ENCODE results near the gene KCNJ9. TPM values are rescaled to one million over a fixed set of nuclear protein-coding genes. Genes with fewer than 3 reads are reported as not detected.

Gene KCNJ9
- total and polyA plus RNA-seq, 2 of the 13 experiments (the other 11 are each of a cell fraction or from before 2014, with no cell fraction given): not detected

DNA sequence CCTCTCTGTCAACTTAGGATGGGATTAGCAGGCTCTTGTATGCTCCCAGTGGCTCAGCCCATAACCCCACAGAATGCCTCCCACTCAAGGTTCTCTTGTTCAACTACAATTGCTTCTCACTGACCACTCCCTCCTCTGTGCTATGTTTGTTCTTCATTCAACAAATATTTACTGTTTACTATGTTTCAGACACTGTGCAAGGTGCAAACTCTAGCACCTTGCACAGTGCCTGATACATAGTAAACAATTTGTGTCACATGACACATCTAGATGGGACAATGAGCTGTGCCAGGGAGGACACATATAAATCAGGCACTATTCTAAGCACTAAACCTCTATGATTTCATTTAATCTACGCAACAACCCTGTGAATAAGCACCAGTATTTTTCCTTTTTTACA lies 49.6 kb downstream of the KCNJ9 start:
- BruUV-seq (replicated peaks): no TSS peak
- in situ Hi-C loops (cut with HindIII; ENCODE audit: extremely low pct_ligation_motif_present, low pct_unique_long_range_greater_than_20kb) (no loop called here), intact Hi-C loops (cut with micrococcal nuclease; ENCODE audit: unreplicated experiment) (no loop called here)
- Histone ChIP-seq H3K27me3 (ENCODE audit: control insufficient read depth in 1 of 2, insufficient read depth in 2 of 2, low read length in 2 of 2) (no peaks in the 10 kb centered on the region), H3K4me1 (ENCODE audit: insufficient read depth, low read length) (peaks cover 59% of the 10 kb centered on the region), H3K36me3 (replicated peaks in 1 of 2; ENCODE audit: control insufficient read depth in 1 of 2, insufficient read depth in 2 of 2, low read length in 2 of 2) (no peaks in the 10 kb centered on the region), H2AFZ (ENCODE audit: low read length) (no peak overlapping the region), H3K9me3 (ENCODE audit: low read length) (no peaks in the 10 kb centered on the region), H3K79me2 (ENCODE audit: insufficient read depth, low read length) (no peaks in the 10 kb centered on the region), H3K4me2 (ENCODE audit: low read depth, low read length) (no peak overlapping the region), H4K20me1 (ENCODE audit: insufficient read depth, low read length) (no peaks in the 10 kb centered on the region), H3K4me3 (replicated peaks in 1 of 3; ENCODE audit: insufficient read depth in 1 of 3, low read depth in 2 of 3, low read length in 3 of 3) (no peak overlapping the region), H3K27ac (ENCODE audit: extremely low read length, insufficient read depth, low read length) (no peak overlapping the region), H3K9ac (ENCODE audit: insufficient read depth, low read depth, low read length) (no peak overlapping the region)
- ChIA-PET CTCF (ENCODE audit: low intra/inter-chr PET ratio, low total read pairs) (no interaction called here), POLR2A (no interaction called here)
- ATAC-seq: peak; percentile 42
- FAIRE-seq: peak; percentile 4
- 82% methylated on average over 1 of the region's 1 CpG for WGBS (ENCODE audit: low lambda C conversion rate)
- TF ChIP-seq, protein P1, sequence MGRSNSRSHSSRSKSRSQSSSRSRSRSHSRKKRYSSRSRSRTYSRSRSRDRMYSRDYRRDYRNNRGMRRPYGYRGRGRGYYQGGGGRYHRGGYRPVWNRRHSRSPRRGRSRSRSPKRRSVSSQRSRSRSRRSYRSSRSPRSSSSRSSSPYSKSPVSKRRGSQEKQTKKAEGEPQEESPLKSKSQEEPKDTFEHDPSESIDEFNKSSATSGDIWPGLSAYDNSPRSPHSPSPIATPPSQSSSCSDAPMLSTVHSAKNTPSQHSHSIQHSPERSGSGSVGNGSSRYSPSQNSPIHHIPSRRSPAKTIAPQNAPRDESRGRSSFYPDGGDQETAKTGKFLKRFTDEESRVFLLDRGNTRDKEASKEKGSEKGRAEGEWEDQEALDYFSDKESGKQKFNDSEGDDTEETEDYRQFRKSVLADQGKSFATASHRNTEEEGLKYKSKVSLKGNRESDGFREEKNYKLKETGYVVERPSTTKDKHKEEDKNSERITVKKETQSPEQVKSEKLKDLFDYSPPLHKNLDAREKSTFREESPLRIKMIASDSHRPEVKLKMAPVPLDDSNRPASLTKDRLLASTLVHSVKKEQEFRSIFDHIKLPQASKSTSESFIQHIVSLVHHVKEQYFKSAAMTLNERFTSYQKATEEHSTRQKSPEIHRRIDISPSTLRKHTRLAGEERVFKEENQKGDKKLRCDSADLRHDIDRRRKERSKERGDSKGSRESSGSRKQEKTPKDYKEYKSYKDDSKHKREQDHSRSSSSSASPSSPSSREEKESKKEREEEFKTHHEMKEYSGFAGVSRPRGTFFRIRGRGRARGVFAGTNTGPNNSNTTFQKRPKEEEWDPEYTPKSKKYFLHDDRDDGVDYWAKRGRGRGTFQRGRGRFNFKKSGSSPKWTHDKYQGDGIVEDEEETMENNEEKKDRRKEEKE (IDR thresholded peaks at IDR 0.05): no peak
- TF ChIP-seq SOX6 (IDR thresholded peaks at IDR 0.05) (no peak), SOX6 (CRISPR knock-in tag; IDR thresholded peaks at IDR 0.05) (peak; percentile 63; the same call in 1 of the 2 replicates), NFYB (CRISPR knock-in tag; IDR thresholded peaks at IDR 0.05) (no peak), FOXP1 (IDR thresholded peaks at IDR 0.05) (peak; percentile 80), FOXP1 (CRISPR knock-in tag; IDR thresholded peaks at IDR 0.05) (peak; percentile 88), HNF4A (CRISPR knock-in tag; IDR thresholded peaks at IDR 0.05) (0 out of 2 replicates have a peak, but pooled peaks have one; percentile 15), HNRNPL (IDR thresholded peaks at IDR 0.05; ENCODE audit: low read depth, low read length) (no peak), FOXA3 (CRISPR knock-in tag; IDR thresholded peaks at IDR 0.05) (peak; percentile 10; the same call in 1 of the 2 replicates), TBX3 (IDR thresholded peaks at IDR 0.05; ENCODE audit: borderline replicate concordance) (peak; percentile 93), ZNF558 (CRISPR knock-in tag; IDR thresholded peaks at IDR 0.05; ENCODE audit: borderline replicate concordance) (no peak)
- TF ChIP-seq, protein P2, sequence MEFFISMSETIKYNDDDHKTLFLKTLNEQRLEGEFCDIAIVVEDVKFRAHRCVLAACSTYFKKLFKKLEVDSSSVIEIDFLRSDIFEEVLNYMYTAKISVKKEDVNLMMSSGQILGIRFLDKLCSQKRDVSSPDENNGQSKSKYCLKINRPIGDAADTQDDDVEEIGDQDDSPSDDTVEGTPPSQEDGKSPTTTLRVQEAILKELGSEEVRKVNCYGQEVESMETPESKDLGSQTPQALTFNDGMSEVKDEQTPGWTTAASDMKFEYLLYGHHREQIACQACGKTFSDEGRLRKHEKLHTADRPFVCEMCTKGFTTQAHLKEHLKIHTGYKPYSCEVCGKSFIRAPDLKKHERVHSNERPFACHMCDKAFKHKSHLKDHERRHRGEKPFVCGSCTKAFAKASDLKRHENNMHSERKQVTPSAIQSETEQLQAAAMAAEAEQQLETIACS (CRISPR knock-in tag; IDR thresholded peaks at IDR 0.05): no peak
- TF ChIP-seq, protein P3, sequence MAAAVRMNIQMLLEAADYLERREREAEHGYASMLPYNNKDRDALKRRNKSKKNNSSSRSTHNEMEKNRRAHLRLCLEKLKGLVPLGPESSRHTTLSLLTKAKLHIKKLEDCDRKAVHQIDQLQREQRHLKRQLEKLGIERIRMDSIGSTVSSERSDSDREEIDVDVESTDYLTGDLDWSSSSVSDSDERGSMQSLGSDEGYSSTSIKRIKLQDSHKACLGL (CRISPR knock-in tag; IDR thresholded peaks at IDR 0.05): no peak
- TF ChIP-seq, protein P4, sequence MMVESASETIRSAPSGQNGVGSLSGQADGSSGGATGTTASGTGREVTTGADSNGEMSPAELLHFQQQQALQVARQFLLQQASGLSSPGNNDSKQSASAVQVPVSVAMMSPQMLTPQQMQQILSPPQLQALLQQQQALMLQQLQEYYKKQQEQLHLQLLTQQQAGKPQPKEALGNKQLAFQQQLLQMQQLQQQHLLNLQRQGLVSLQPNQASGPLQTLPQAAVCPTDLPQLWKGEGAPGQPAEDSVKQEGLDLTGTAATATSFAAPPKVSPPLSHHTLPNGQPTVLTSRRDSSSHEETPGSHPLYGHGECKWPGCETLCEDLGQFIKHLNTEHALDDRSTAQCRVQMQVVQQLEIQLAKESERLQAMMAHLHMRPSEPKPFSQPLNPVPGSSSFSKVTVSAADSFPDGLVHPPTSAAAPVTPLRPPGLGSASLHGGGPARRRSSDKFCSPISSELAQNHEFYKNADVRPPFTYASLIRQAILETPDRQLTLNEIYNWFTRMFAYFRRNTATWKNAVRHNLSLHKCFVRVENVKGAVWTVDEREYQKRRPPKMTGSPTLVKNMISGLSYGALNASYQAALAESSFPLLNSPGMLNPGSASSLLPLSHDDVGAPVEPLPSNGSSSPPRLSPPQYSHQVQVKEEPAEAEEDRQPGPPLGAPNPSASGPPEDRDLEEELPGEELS (CRISPR knock-in tag; IDR thresholded peaks at IDR 0.05): peak; percentile 75
- TF ChIP-seq, protein P5, sequence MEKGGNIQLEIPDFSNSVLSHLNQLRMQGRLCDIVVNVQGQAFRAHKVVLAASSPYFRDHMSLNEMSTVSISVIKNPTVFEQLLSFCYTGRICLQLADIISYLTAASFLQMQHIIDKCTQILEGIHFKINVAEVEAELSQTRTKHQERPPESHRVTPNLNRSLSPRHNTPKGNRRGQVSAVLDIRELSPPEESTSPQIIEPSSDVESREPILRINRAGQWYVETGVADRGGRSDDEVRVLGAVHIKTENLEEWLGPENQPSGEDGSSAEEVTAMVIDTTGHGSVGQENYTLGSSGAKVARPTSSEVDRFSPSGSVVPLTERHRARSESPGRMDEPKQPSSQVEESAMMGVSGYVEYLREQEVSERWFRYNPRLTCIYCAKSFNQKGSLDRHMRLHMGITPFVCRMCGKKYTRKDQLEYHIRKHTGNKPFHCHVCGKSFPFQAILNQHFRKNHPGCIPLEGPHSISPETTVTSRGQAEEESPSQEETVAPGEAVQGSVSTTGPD (CRISPR knock-in tag; IDR thresholded peaks at IDR 0.05): no peak
- no peak for DNase-seq (ENCODE audit: low spot score)
